Heart left ventricle (tissue), 16 donors: ENCODE results near the gene SMG1. TPM values are rescaled to one million over a fixed set of nuclear protein-coding genes. Genes with fewer than 3 reads are reported as not detected.

Experiments
- ATAC-seq, 4 donors: fragments of 200-7000 bp; cut with Tn5 transposase; one replicate each; pipeline ENCODE4 v1.9.1; 2020 to 2022; ENCODE audit warnings: moderate library complexity in 4 of 4, mild to moderate bottlenecking in 3 of 4, moderate number of reproducible peaks in 1 of 4
- DNase-seq, 5 donors: peaks; one replicate each; pipeline ENCODE4 v3.0.0-alpha.2; 2020
- H3K27ac ChIP-seq, 12 donors: fragments of 200-600 bp; sonication (generic) in 4 of 12; one replicate each; pipeline versions ENCODE4 v1.5.0 to v1.8.0; 2016 to 2022; ENCODE audit warnings: mild to moderate bottlenecking in 2 of 12
- H3K27me3 ChIP-seq, 9 donors: fragments of 200-600 bp; sonication (generic) in 2 of 9; one replicate each; pipeline versions ENCODE4 v1.5.1 to v1.8.0; 2016 to 2022; ENCODE audit warnings: mild to moderate bottlenecking in 3 of 9
- H3K36me3 ChIP-seq, 9 donors: fragments of 200-600 bp; sonication (generic) in 2 of 9; one replicate each; pipeline versions ENCODE4 v1.5.0 to v1.8.0; 2018 to 2022; ENCODE audit warnings: mild to moderate bottlenecking in 2 of 9
- H3K4me1 ChIP-seq, 12 donors: fragments of 200-600 bp; sonication (generic) in 4 of 12; one replicate each; pipeline versions ENCODE4 v1.5.0 to v1.8.0; 2016 to 2022; ENCODE audit warnings: mild to moderate bottlenecking in 3 of 12
- H3K4me3 ChIP-seq, 12 donors: fragments of 200-600 bp; sonication (generic) in 4 of 12; one replicate each; pipeline versions ENCODE4 v1.5.0 to v1.8.0; 2017 to 2022; ENCODE audit warnings: mild to moderate bottlenecking in 9 of 12, moderate library complexity in 4 of 12
- H3K9me3 ChIP-seq, 12 donors: fragments of 200-600 bp; sonication (generic) in 4 of 12; one replicate each; pipeline versions ENCODE4 v1.5.0 to v1.8.0; 2016 to 2022; ENCODE audit warnings: mild to moderate bottlenecking in 1 of 12
- CTCF ChIP-seq, 12 donors: fragments of 200-600 bp; sonication (generic) in 4 of 12; IDR thresholded peaks; one replicate each; pipeline versions ENCODE4 v1.5.0 to v1.8.0; 2018 to 2022; ENCODE audit warnings: antibody characterized with exemption in 12 of 12, mild to moderate bottlenecking in 5 of 12
- POLR2A ChIP-seq, 2 donors: fragments of 450-650 bp; IDR thresholded peaks; one replicate each; pipeline ENCODE4 v1.6.1; 2017; ENCODE audit warnings: antibody characterized with exemption in 2 of 2, mild to moderate bottlenecking in 2 of 2, moderate library complexity in 2 of 2
- WGBS, 4 donors: extraction: QIAGEN DNeasy Blood & Tissue Kit in 2 of 4; methylation state at CpG; one replicate each; pipeline versions ENCODE4 v1.1.5 to v1.1.7; 2013 to 2018; 5-methylcytosine and 5-hydroxymethylcytosine counted together
- intact Hi-C, 10 donors: fragments of 100-400 bp; cut with DNase I; formaldehyde crosslinking; loops; one replicate each; pipeline versions ENCODE4 v1.11.1 to v1.14.2; 2022
- polyA plus RNA-seq, 2 donors: library from polyadenylated mRNA; stranded (reverse); fragments of 200-250 nt; gene quantifications; one replicate each; pipeline ENCODE4 v1.2.3, GENCODE V29; 2013
- total RNA-seq, 9 donors: library from RNA; depleted of rRNA in 2 of 9; stranded (reverse); fragments of >200 nt in 2 of 9; fragmentation: NEBNext Ultra II Directional in 3 of 9; extraction: Animal tissue kit (Norgen Biotek cat#: 25700) in 3 of 9; gene quantifications; one replicate each; pipeline versions ENCODE4 v1.1.0 to v1.2.4, GENCODE V29; 2016 to 2023
- donor health status: ischemic (EF 13 %, LVEDD 7.1; RV severe dilation, severe dysfunction).
- donor health status: healthy with polysubstance abuse.
- donor health status: DM: no; HTN: yes; CAD: no.
- donor health status: DM: no; HTN: no; CAD: no.
- donor health status: ischemic (EF 25% LVEDD 6.9; RV normal size, moderate dysfunction).
- donor health status: ischemic (EF 25% LVEDD 5.7; RV mildly dilated, moderate dysfunction).
- donor health status: healthy.
- donor health status: DM: yes; HTN: yes; CAD: no.
- donor health status: ischemic (EF 35%, LVEDD 5.7; RV mildly dilated, moderate dysfunction).
- donor health status: nonischemic (EF 11% LVEDD 7.7; RV severe dilation, severe dysfunction).
- donor health status: DM: yes; HTN: yes; CAD: no.
- donor health status: PGD.
- donor health status: ischemic (EF 29% LVEDD 5.4; RV normal size, mild dysfunction).
- donor health status: nonischemic (EF 23%, LVEDD 6.1; RV moderate dilation, normal function).

Gene SMG1
- total and polyA plus RNA-seq, 11 donors, result 15.9 to 78.0 (median 46.8) TPM

GRCh38 chr16:18809165-18809564 lies 117.0 kb downstream of the SMG1 start:
- no peaks in the 10 kb centered on the region for H3K9me3 ChIP-seq
- 93 to 94% (median 93%) methylated on average over 13 of the region's 13 CpGs for WGBS, 4 donors
- peaks cover 0 to 15% (median 1%) of the 10 kb centered on the region in 12 donors for H3K4me1 ChIP-seq
- H3K27me3 ChIP-seq, result no peaks in the 10 kb centered on the region
- H3K4me3 ChIP-seq, result no peak overlapping the region
- peaks cover 3 to 84% (median 69%) of the 10 kb centered on the region in 9 donors for H3K36me3 ChIP-seq
- TF ChIP-seq CTCF (IDR thresholded peaks at IDR 0.05) (no peak), POLR2A (IDR thresholded peaks at IDR 0.05) (no peak)
- intact Hi-C loops, result loop anchor here in 4 of 10 donors (10.0 kb wide), 3 partner anchors 146 to 256 kb away; partner anchors contain the start of gene COQ7 (in 3 of the 4)
- no peak overlapping the region for H3K27ac ChIP-seq
- DNase-seq (no peak), ATAC-seq (peak in 1 of 4 donors; percentile 42)

DNA sequence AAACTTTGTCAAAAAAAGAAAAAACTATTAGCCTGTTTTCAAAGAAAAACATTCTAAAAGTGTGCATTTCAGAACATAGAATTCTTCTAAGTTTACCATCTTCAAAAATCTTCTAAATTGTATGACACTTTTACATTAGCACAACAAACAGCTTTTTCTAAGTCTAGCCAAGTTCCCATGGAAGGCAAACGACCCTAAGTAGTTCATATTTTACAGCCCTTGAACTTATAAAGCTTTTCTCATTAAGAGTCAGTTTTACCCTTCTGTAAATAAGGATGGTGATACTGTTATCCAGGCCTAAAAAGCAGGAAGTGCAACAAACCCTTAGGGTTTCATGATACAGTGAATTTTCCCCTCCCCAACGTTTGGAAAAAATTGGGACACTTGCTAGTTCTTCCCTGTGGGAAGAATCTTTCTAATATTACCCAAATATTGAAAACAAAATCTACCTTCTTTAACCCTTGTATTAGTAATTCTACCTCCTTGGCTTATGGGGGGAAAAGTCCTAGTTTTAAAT lies 120.9 kb downstream of the SMG1 start:
- peaks cover 0 to 42% (median 14%) of the 10 kb centered on the region in 12 donors for H3K4me1 ChIP-seq
- H3K27ac ChIP-seq, result peak overlapping the region in 1 of 12 donors; percentile 79
- TF ChIP-seq POLR2A (IDR thresholded peaks at IDR 0.05) (no peak), CTCF (IDR thresholded peaks at IDR 0.05) (no peak)
- DNase-seq (no peak), ATAC-seq (no peak)
- H3K36me3 ChIP-seq, result peaks cover 0 to 51% (median 36%) of the 10 kb centered on the region in 9 donors
- H3K9me3 ChIP-seq, result no peaks in the 10 kb centered on the region
- intact Hi-C loops, result loop anchor here in 4 of 10 donors (10.0 kb wide), 3 partner anchors 149 to 259 kb away; partner anchors contain the start of gene COQ7 (in 3 of the 4)
- WGBS, 4 donors, result 26 to 34% (median 27%) methylated on average over 2 of the region's 2 CpGs
- no peaks in the 10 kb centered on the region for H3K27me3 ChIP-seq
- no peak overlapping the region for H3K4me3 ChIP-seq

GRCh38 chr16:18804540-18804939 lies 121.7 kb downstream of the SMG1 start:
- Histone ChIP-seq H3K4me3 (no peak overlapping the region), H3K4me1 (peaks cover 3 to 50% (median 22%) of the 10 kb centered on the region in 12 donors), H3K27ac (peak overlapping the region in 8 of 12 donors; percentile 1 to 79 (median 36)), H3K9me3 (no peaks in the 10 kb centered on the region), H3K27me3 (no peaks in the 10 kb centered on the region), H3K36me3 (peaks cover 0 to 43% (median 29%) of the 10 kb centered on the region in 9 donors)
- 39 to 54% (median 48%) methylated on average over 3 of the region's 3 CpGs for WGBS, 4 donors
- no peak for DNase-seq
- TF ChIP-seq POLR2A (IDR thresholded peaks at IDR 0.05) (no peak), CTCF (IDR thresholded peaks at IDR 0.05) (no peak)
- ATAC-seq, result no peak
- intact Hi-C loops, result loop anchor here in 7 of 10 donors (5.0 to 10.0 kb wide), 4 partner anchors 150 to 260 kb away; partner anchors contain the start of gene COQ7 (in 3 of the 7)

DNA sequence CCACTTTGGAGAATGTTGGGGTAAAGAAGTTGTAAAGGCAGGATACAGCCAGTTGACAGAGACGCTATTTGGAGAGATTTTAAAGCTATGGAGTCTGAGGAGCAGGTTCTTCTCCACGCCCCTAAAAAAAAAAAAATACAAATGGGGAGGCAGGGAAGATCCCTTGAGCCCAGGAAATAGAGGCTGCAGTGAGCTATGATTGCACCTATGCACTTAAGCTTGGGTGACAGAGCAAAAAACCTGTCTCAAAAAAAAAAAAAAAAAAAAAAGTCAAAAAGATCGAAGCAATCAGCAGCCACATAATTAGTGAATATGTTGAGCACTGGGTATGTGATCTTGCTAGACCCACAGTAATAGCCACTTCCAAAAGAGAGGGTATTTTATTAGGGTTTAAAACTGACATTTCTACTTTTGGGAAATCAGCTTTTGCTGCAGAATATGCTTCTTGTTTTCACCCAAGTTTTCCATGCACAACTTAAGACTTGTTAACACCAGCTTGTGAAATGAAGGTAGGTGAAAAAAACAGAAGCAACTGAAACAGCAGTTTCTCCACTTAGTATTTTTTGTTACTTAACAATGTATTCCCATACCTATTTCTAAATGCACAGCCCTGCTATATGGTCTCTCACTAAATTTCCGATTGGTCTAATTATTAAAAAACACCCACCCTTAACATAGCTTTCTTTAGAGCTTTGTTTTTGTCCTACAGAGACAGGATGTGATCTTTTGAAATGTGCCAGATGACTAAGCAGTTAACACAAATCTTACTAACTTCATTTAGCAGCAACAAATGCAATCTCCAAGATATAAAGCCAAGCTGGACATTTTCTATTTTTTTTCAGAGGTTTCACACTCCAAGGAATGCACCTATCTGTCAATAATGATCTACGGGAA lies 122.4 kb downstream of the SMG1 start:
- Histone ChIP-seq H3K4me1 (peaks cover 3 to 57% (median 28%) of the 10 kb centered on the region in 12 donors), H3K27me3 (no peaks in the 10 kb centered on the region), H3K27ac (peak overlapping the region in 9 of 12 donors; percentile 1 to 79 (median 36)), H3K36me3 (peaks cover 0 to 36% (median 21%) of the 10 kb centered on the region in 9 donors), H3K4me3 (no peak overlapping the region), H3K9me3 (no peaks in the 10 kb centered on the region)
- ATAC-seq (no peak), DNase-seq (no peak)
- WGBS, 4 donors, result 57 to 74% (median 66%) methylated on average over 5 of the region's 5 CpGs
- TF ChIP-seq POLR2A (IDR thresholded peaks at IDR 0.05) (no peak), CTCF (IDR thresholded peaks at IDR 0.05) (no peak)
- intact Hi-C loops, result loop anchor here in 7 of 10 donors (5.0 to 10.0 kb wide), 4 partner anchors 151 to 261 kb away; partner anchors contain the start of gene COQ7 (in 3 of the 7)
